Right renal cortex interstitium (tissue), 3 donors: ENCODE measurements around the gene NFIA. TPM values are rescaled to one million over a fixed set of nuclear protein-coding genes. Genes with fewer than 3 reads are reported as not detected.

ENCODE experiments used
- DNase-seq, 3 donors: peaks; one replicate each; pipeline ENCODE4 v3.0.0-alpha.2; 2013; ENCODE audit warnings: low read depth in 3 of 3, low spot score in 2 of 3
- polyA plus RNA-seq, 3 donors: library from polyadenylated mRNA; unstranded; fragments of 120-200 nt; gene quantifications; one replicate each; pipeline ENCODE4 v1.2.1, GENCODE V29; 2013; ENCODE audit not compliant: insufficient read length in 3 of 3

The NFIA gene
- polyA plus RNA-seq, 3 donors, result 15.8 to 17.3 (median 16.3) TPM

- no peak for DNase-seq
These were observed 16.6 kb downstream of the NFIA start for GRCh38 chr1:61098906-61099437.

DNA sequence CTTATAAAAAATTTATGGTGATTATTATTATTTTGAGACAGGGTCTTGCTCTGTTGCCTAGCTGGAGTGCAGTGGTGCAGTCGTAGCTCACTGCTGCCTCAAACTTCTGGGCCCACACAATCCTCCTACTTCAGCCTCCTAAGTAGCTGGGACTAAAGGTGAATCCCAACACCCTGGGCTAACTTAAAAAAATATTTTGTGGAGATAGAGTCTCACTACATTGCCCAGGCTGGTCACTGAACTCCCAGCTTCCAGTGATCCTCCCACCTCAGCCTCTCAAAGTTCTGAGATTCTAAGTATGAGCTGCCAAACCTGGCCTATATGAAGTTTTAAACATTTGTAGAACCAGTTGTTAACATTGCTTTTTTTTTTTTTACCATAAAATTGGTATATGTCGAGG, 18.2 kb downstream of the NFIA start:
- DNase-seq, result no peak

DNA sequence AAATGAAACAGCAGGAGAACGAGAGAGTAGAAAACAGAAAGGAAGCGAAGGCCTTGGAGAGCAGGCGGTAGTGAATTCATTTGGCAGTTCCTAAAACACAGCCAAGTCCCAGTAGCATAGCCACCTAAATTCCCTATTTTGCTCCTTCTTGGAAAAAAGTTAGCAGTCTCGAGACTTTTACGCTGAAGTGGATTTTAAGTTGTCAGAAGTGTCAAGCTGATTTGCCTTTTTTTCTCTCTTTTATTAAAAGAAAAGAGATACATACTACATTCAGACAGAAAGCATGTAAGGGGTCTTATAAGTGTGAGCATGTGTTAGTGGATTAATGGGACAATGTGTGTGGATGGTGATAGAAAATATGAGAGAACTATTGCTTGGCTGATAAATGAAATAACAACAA, 19.2 kb downstream of the NFIA start:
- DNase-seq, result no peak

DNA sequence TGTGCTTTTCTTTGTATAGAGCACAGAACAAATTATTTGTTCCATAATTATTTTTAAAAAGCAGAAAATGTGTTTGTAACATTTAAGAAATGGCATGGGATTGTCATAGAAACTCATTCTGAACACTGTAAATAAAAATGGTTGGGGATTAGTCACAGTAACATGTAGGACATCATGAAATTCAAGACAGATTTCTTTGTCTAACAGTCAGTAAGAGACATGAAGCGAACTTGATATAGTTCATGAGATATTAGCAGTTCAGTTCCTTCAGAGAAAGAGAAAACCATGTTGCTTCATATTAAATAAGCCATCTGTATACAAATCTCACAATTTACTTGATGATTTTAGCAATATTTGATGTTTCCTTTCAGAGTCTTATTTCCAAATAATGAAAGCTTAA, 19.7 kb downstream of the NFIA start:
- no peak for DNase-seq

DNA sequence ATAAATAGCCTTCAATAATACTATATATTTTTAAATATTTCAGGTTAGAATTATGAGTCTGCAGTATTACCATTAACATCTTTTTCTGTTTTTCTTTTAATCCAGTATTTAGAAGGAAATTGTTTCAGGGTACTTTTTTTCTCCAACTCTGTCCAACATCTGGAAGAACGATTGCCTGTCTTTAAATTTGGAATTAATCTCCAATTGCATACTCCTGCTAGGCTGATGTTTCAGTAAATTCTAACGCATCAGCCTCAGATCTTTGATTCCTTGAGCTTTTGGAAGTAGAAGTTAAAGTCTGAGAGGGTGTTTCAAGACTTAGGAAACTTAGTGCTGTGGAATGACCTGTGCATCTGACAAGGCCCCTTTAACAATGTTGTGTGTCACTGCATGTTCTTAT, 20.3 kb downstream of the NFIA start:
- DNase-seq, result no peak

DNA sequence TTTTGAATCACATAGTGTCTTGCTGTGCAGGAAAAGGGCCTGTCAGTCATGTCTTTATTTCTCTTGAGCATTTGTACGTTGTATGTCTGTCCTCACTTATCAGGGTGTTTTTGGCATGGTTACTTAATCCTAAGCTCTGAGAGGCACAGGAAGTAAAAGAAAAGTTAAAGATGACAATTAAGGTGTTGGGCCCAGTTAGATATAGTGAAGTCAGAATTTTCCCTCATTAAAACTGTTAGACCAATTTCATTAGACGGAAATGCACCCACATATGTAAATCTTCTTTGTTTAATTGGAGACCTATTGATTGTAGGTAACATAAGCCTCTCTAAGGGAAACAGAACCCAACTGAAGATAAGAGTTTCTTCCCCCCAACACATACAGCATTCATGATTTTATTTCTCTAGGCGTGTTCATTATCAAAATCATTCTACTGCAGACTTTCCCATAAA, 21.9 kb downstream of the NFIA start:
- DNase-seq, result no peak

DNA sequence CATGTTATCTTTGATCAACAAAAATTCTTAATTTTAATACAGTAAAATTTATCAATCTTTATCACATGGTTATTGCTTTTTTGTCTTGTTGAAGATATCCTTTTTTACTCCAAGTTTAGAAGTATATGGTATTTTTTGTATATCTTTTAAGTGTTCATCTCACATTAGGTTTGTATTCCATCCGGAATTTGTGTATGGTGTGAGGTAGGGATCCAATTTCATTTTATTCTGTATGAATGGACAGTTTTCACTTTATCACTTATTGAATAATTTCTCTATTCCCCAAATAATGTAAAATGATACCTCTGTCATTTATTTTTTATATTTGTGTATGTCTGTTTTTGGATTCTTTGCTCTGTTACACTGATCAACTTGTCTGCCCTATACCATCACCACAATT, 25.3 kb downstream of the NFIA start:
- DNase-seq, result no peak

DNA sequence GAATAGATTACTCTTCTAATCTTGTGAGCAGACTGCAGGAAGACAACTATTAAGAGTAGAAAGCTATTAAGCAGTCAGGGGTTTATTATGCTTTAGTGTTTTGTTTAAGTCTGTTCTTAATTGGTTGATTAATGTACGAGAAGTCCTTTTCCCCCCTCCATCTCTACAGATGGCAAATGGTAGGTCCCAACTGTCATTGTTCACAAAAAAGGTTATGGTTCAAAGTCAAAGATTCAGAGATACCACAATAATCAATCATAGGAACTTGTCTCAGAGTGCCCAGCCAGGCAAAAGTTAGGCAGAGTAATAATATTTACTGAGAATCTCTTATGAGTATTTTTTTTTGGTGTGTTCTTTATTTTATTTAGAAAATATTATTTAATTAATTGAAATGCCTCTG, 26.8 kb downstream of the NFIA start:
- DNase-seq, result no peak

GRCh38 chr1:61109910-61110309, 27.5 kb downstream of the NFIA start:
- DNase-seq, result no peak

DNA sequence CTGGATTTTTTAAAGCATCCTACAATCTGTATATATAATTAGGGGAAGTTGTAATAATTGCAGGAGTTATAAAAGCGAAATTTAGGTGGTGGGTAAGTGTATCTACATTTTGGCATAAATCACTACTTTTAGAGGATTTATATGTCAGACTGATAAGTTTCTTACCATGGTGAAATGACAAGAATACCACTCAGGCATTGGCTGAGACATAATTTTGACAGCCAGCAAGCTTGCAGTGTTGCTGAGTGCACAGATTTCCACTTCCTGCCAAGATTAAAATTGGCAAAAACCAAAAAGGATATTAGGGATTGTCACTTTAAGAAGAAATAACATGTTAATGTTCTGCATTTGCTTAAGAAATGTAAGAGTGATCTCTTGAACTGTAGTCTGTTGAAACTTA, 28.2 kb downstream of the NFIA start:
- no peak for DNase-seq

DNA sequence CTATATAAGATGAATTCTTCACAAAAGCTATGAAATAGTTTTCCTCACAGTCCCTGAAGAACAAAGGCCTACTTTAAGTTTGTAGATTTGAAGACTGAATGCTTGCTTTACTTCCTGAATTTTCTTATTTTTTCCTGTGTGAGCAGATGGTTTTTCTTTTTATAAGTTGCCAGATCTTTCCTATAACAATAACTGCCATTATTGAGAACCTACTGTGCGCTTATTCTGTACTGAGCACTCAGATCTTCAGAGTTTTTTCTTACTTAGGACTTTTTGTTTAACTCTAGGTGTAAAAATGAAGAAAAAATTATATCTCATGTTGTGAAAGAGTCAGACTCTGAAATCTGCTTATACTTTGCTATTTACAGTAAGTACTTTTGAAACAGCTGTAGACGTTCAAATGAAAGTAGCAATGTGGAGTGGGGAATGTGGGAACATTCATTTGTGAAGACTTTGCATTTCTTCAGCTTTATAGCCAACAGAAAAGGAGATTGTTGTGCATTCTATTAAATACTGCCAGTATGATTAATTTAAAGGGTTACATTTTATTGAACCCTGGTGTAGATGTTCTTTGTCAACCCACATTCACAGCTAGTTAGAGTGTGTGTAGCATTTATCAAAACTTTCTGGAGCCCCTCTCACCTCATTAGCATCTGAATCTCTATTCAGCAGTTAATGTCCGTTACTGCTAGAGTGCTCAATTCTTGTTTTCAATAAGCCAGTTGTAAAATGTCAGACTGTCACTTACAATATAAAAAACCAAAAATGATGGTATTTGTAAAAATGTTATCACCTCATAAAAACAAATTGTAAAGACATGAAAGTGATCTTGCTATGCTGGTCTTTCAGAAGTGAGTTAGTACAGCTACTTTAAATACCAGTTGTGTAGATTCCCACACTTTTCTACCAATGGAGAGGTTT, 29.0 kb downstream of the NFIA start:
- no peak for DNase-seq

GRCh38 chr1:61114178-61114870, 32.0 kb downstream of the NFIA start:
- no peak for DNase-seq

DNA sequence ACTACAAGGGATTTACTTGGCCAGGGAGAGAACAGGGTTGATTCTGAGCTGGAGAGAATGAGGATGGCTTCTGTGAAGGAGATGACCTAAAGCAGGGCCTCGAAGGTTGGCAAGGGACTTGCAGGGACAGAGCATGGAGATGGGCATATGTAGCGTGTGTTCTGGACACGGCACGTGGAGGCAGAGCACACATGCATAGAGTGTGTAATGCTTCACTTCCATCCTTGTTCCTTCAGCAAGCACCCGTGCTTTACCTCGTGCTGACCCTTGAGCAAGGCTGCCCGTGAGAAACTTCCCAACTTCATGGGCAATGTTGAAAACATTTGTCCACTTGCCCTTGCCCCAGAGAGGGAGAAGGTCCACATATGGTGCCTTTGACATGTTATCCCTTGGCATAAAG, 33.1 kb downstream of the NFIA start:
- DNase-seq, result no peak

DNA sequence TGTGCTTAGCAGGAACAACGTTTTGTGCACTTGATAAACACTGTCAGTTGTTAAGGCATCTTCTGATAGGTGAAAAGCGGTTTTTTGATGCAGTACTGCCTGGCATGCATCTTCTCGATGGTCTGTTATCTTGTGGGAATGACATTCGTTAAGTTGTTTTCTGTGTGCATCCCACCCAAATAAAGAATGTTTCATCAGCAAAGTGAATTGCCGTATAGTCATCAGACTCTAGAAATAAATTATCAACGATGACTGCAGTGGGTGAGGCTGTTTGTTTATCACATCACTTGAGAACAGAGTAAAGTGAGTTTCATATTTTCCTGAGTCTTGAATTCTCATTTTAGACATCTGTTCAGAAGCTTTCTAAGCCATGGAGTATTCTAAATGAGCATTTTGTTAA, 34.1 kb downstream of the NFIA start:
- DNase-seq, result no peak

DNA sequence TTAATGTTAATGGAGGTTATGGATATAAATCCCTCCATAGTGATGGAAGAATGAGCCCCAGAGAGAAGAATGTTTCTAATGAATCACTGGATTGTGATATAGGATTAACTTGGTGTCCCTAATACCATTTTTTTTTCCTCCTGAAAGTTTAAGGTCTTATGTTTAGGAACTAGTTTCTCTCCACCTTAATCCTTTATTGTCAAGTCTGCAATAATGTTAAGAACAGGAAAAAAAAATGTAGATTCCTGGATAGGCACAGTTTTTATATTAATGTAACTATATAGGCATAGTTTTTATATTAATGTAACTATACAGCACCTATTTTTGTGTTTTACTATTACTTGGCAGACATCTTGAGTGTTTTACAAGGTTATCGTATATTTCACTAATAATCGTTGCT, 34.9 kb downstream of the NFIA start:
- no peak for DNase-seq

- no peak for DNase-seq
These were observed 36.7 kb downstream of the NFIA start for GRCh38 chr1:61119085-61119484.

DNA sequence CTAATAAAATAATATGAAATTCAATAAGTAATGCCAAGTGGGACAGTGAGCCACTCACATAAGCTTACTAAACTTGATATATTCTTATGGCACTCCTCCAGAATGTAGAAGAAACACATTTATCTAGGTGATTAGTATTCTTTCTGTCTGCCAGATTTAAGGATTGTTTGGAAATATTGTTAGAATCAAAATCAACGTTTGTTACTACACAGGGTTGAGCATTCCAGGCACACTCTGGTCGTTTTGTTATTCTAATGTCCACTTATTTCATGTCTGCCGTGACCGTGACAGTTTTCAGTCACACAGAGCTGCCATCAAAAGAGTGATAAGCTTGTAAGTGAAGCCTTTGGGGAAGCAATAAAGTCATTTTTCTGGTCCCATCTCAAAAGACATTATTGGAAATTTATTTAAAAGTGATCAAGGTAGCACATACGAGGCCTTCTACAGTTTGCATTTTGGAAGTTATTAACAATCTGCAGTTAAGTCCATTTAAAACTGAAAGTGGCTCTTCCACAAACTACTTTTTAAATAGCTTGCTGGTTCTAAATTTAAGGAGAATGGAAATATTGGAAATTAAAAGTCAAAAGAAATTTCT, 38.0 kb downstream of the NFIA start:
- DNase-seq, result no peak

- DNase-seq, result no peak
These were observed 38.6 kb downstream of the NFIA start for GRCh38 chr1:61120998-61121397.

GRCh38 chr1:61121631-61122030, 39.3 kb downstream of the NFIA start:
- no peak for DNase-seq

GRCh38 chr1:61122389-61122788, 40.0 kb downstream of the NFIA start:
- no peak for DNase-seq

DNA sequence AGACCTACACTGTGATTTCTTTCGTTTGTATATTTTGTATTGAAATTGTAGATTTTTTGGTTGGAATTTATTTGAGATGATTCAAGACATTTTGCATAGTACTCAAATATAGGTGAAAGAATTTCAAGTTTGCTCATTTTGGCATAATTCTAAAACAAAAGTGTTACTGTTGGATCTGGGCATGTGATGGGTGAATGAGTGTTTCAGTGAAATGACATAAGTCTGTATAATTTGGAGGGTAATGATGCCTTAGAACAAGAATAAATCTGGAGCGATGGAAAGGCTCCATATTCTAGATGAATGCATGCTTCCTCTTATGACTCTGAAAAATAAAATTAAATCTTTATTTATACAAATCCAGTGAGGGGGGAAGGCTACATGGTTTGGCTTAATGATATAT, 41.0 kb downstream of the NFIA start:
- DNase-seq, result no peak
